Measurements from ENCODE around the gene AKR1C3.

AKR1C3 gene

DNA sequence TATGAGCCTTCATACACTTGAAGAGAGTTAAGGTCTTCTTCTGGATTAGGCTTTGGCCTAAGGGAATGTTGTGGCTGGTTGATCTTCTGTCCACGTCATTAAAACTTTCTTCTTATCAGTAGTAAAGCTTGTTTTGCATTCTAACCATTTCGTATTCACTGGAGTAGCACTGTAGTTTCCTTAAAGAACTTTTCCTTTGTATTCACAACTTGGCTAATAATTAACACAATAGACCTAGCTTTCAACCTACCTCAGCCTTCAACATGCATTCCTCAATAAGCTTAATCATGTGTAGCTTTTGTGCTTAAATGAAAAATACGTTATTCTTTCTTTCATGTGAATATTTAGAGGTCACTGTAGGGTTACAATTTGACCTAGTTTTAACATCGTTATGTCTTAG, 48.0 kb downstream of the AKR1C3 start:
- no peak for DNase-seq

DNA sequence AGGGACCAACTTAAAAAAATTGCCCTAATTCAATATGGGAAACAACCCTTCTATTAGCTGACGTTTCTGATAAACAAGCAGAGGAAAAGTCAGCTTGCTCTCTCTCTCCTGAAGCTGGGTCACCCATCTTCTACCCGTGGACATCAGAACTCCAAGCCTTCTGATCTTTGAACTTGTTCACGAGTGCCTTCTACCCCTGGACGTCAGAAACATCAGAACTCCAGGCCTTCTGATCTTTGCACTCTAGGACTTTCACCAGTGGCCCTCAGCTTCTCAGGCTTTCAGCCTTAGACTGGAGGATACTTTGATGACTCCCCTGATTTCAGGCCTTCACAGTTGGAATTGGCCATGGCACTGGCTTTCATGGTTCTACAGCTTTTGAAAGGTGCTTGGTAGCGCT, 48.9 kb downstream of the AKR1C3 start:
- DNase-seq: no peak

DNA sequence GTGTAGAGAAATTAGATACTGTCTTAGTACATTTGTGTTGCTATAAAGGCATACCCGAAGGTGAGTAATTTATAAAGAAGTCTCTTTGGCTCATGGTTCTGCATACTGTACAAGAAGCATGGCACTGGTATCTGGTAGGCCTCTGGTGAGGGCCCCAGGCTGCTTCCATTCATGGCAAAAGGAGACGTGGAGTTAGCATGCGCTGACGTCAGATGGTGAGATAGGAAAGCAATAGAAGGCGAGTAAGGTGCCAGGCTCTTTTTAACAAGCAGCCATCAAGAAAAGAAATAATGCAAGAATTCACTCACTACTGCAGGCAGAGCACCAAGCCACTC, 52.7 kb downstream of the AKR1C3 start:
- no peak for DNase-seq

DNA sequence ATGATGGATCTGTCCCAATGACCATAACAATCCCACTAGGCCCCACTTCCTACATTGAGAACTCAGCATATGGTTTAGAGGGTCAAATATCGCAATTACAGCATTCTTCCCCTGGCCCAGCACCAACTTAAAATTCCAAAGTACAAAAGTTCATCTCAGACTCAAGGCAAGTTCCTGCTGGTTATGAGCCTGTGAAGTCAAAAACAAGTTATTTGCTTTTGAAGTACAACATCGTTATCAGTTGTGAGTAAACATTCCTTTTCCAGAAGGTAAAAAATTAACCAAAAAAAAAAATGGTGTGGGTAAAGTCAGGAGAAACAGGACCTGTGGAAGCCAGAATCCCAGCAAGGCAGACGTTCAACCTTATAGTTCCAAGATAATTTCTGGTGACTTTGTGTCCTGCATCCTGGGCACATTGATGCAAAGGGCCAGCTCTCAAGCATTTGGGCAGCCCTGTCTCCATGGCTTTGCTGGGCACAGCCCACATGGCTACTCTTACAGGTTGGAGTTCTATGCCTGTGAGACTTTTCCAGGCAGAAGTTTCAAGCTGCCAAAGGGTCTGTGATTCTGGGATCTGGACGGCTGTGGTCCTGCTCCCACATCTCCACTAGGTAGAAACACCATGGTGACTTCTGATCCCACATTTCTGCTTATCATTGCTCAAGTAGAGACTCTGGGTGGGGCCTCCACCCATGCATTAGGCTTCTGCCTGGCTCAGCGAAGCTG, 53.2 kb downstream of the AKR1C3 start:
- DNase-seq: no peak

DNA sequence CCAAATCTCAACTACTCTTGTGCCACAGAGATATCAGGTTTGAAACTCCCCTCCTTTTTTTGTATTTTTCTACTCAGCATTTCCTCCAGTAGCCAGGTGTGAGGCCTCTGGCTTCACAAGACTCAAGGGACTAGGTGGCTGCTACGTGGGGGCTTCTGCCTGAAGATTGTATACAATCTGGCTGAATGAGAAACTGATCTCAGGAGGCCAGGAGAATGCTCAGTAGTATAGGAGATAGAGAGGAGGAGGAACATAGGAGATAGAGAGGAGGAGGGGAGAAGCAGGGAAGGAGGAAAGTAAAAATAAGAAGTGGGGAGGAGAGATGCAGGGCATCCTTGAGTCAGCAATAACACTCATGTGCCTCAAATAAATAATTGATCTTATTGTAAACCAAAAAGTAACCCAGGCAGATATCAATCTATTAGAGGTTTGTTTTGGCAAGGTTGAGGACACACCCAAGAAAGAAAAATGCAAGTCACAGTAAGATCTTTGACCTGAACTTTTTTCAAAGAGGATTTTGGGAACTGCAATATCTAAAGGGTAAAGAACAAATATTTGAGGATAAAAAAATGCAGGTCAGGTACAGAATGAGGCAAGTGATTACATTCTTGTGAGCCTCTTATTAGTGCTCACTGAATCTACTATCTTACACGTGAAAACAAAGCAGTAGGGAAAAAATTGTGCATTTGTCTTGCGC, 53.9 kb downstream of the AKR1C3 start:
- no peak for DNase-seq

DNA sequence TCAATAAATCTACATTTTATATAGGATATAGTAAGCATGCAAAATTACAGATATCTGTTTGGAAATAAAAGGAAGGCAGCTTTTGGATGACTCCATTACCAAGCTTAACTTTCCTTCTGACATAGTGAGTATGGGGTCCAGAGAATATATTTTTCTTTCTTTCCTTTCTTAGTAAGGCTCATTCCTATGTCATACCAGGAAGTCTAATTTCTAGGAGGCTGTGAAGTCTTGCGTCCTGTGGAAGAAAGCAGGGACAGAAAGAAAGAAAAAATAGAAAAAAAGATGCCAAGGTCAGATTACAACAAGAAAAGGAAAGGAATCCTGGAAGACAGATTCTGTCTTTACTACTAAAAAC, 54.4 kb downstream of the AKR1C3 start:
- DNase-seq: no peak

DNA sequence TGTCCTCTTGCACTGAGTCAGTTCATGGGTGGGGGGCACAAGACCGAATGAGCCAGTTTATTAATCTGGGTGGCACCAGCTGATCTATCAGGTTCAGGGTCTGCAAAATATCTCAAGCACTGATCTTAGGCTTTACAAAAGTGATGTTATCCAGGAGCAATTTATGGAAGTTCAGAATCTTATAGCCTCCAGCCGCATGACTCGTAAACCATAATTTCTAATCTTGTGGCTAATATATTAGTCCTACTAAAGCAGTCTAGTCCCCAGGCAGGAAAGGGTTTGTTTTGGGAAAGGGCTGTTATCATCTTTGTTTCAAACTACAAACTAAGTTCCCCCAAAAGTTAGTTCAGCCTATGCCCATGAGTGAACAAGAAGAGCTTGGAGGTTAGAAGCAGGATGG, 56.9 kb downstream of the AKR1C3 start:
- no peak for DNase-seq

DNA sequence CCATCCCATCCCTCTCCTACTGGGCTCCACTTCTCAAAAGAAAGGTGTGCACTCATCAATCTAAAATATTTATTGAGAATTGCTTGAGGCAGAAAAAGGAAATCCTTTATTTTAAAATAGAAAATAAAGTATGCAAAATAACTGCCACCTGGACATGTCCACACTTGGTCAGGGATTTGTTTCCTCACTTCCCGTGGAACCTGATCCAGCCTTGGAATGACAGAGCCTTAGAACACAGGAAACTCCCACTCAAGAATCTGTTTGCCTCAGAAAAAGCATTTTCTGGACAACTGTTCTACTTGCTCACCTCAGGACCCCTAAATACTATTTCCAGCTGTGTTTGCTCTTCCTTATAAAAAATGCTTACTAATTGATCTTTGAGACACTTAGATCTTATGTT, 61.7 kb downstream of the AKR1C3 start:
- DNase-seq: no peak

Measured in CD4-positive, alpha-beta T cell treated with Interleukin-4 for 1 hour (primary cell).